B cell (primary cell): ENCODE results near the gene CRMP1. TPM values are rescaled to one million over a fixed set of nuclear protein-coding genes. Genes with fewer than 3 reads are reported as not detected.

ENCODE experiments used
- ATAC-seq: fragments of 200-7000 bp; cut with Tn5 transposase; one replicate; pipeline ENCODE4 v1.10.0; 2021; ENCODE audit warnings: low read depth, mild to moderate bottlenecking, moderate number of reproducible peaks, moderate library complexity
- CTCF ChIA-PET: fragments of 350-600 bp; sonication (Branson Sonifier 250); formaldehyde crosslinking; loops from one replicate; lab custom pipeline; 2021; ENCODE audit warnings: antibody characterized with exemption, inconsistent platforms; lab: Charles Lee
- POLR2A ChIA-PET: fragments of 350-600 bp; sonication (Branson Sonifier 250); formaldehyde crosslinking; loops from one replicate; lab custom pipeline; 2021; ENCODE audit warnings: antibody characterized with exemption; lab: Charles Lee
- DNase-seq: peaks from one replicate; pipeline ENCODE4 v3.0.0; 2013
- H2AFZ ChIP-seq: 2 replicates; pipeline ENCODE4 v1.6.1; 2012; ENCODE audit warnings: mild to moderate bottlenecking, low read depth, low read length; ENCODE audit not compliant: insufficient read depth, poor library complexity, severe bottlenecking
- H3K27ac ChIP-seq, 2 donors: 1 replicate in 1 of 2; 2 replicates in 1 of 2; pipeline ENCODE4 v1.5.1; 2012 to 2013; ENCODE audit warnings: low read length in 2 of 2, mild to moderate bottlenecking in 2 of 2, moderate library complexity in 1 of 2
- H3K27me3 ChIP-seq, 4 experiments: fragments of 200-600 bp in 1 of 4; sonication (generic) in 1 of 4; replicated peaks in 1 of 4; 1 replicate in 2 of 4; 2 replicates in 2 of 4; pipeline versions ENCODE4 v1.6.1 to v1.7.0; 2013 to 2016; ENCODE audit warnings: low read length in 3 of 4, mild to moderate bottlenecking in 2 of 4, mixed read lengths in 1 of 4, moderate library complexity in 1 of 4; ENCODE audit not compliant: insufficient read depth in 4 of 4, control insufficient read depth in 3 of 4; ENCODE audit errors: control extremely low read depth in 1 of 4
- H3K36me3 ChIP-seq, 2 experiments: replicated peaks in 1 of 2; 1 replicate in 1 of 2; 2 replicates in 1 of 2; pipeline versions ENCODE4 v1.6.1 to v1.7.1; 2013; ENCODE audit warnings: low read length in 1 of 2; ENCODE audit not compliant: insufficient read depth in 2 of 2, control insufficient read depth in 1 of 2; ENCODE audit errors: control extremely low read depth in 1 of 2, extremely low read depth in 1 of 2
- H3K4me1 ChIP-seq, 2 donors: fragments of 200-600 bp in 1 of 2; sonication (generic) in 1 of 2; 1 replicate in 1 of 2; 2 replicates in 1 of 2; pipeline versions ENCODE4 v1.5.1 to v1.6.1; 2013 to 2017; ENCODE audit warnings: low read length in 2 of 2; ENCODE audit not compliant: control insufficient read depth in 2 of 2, insufficient read depth in 2 of 2
- H3K4me2 ChIP-seq: replicated peaks from 2 replicates; pipeline ENCODE3; 2012; ENCODE audit warnings: mild to moderate bottlenecking, low read depth, low read length; ENCODE audit not compliant: poor library complexity, severe bottlenecking
- H3K4me3 ChIP-seq, 5 experiments: fragments of 200-600 bp in 1 of 5; sonication (generic) in 1 of 5; 1 replicate in 3 of 5; 2 replicates in 2 of 5; pipeline versions ENCODE4 v1.5.1 to v1.7.0; 2011 to 2016; ENCODE audit warnings: low read length in 4 of 5, mild to moderate bottlenecking in 4 of 5, low read depth in 2 of 5, control low read depth in 1 of 5, moderate library complexity in 1 of 5; ENCODE audit not compliant: insufficient read depth in 1 of 5; ENCODE audit errors: control extremely low read depth in 1 of 5, extremely low read depth in 1 of 5
- H3K79me2 ChIP-seq: fragments of 200-600 bp; sonication (generic); one replicate; pipeline ENCODE4 v1.6.0; 2016; ENCODE audit warnings: low read length; ENCODE audit not compliant: control insufficient read depth, insufficient read depth
- H3K9ac ChIP-seq: fragments of 200-600 bp; sonication (generic); 2 replicates; pipeline ENCODE4 v1.6.1; 2017; ENCODE audit warnings: mild to moderate bottlenecking, low read length, moderate library complexity
- H3K9me3 ChIP-seq, 3 donors: one replicate each; pipeline versions ENCODE4 v1.6.1 to v1.7.1; 2013; ENCODE audit warnings: low read length in 2 of 3; ENCODE audit not compliant: control insufficient read depth in 2 of 3, insufficient read depth in 1 of 3; ENCODE audit errors: control extremely low read depth in 1 of 3
- H4K20me1 ChIP-seq: 2 replicates; pipeline ENCODE4 v1.6.0; 2012; ENCODE audit warnings: mild to moderate bottlenecking, low read length; ENCODE audit not compliant: insufficient read depth, control insufficient read depth, poor library complexity, severe bottlenecking
- H3K27ac Mint-ChIP-seq: one replicate; pipeline ENCODE4 v1.8.0; 2021; ENCODE audit warnings: mixed read lengths
- H3K27me3 Mint-ChIP-seq: one replicate; pipeline ENCODE4 v1.8.0; 2021; ENCODE audit warnings: mixed read lengths
- H3K4me1 Mint-ChIP-seq: one replicate; pipeline ENCODE4 v1.8.0; 2021; ENCODE audit warnings: mixed read lengths
- H3K4me3 Mint-ChIP-seq: one replicate; pipeline ENCODE4 v1.8.0; 2021; ENCODE audit warnings: mixed read lengths
- H3K9me3 Mint-ChIP-seq: one replicate; pipeline ENCODE4 v1.8.0; 2022; ENCODE audit warnings: mixed read lengths; ENCODE audit not compliant: insufficient read depth
- EZH2 ChIP-seq: IDR thresholded peaks from 2 replicates; pipeline ENCODE4 v1.6.1; 2012; ENCODE audit warnings: borderline replicate concordance, low read depth, mild to moderate bottlenecking, moderate library complexity, low read length; ENCODE audit not compliant: insufficient read depth, poor library complexity, severe bottlenecking
- WGBS: methylation state at CpG from one replicate; pipeline ENCODE4 v1.1.5; 2013; ENCODE audit warnings: missing lambda C conversion rate; ENCODE audit not compliant: insufficient coverage; 5-methylcytosine and 5-hydroxymethylcytosine counted together
- intact Hi-C: fragments of 100-400 bp; cut with micrococcal nuclease; formaldehyde crosslinking; loops from one replicate; pipeline ENCODE4 v1.10.0; 2022
- polyA plus RNA-seq: library from polyadenylated mRNA; depleted of rRNA; stranded (reverse); fragments of >200 nt; gene quantifications from 2 replicates; pipeline ENCODE4 v1.2.3, GENCODE V29; 2012
- total RNA-seq, 2 donors: library from RNA; stranded (reverse); fragments of 120-200 nt in 1 of 2; gene quantifications; 1 replicate in 1 of 2; 2 replicates in 1 of 2; pipeline versions ENCODE4 v1.2.3 to v1.2.4, GENCODE V29; 2013 to 2022
- TF ChIP-seq, protein P1 (sequence below): fragments of 200-600 bp; IDR thresholded peaks from one replicate; pipeline ENCODE4 v1.8.0; 2022; ENCODE audit warnings: antibody characterized with exemption, mild to moderate bottlenecking

The CRMP1 gene
- total and polyA plus RNA-seq, 2 donors (not counting 1 experiment from before 2014, with no cell fraction given), result 0.13 TPM; not detected in 1

DNA sequence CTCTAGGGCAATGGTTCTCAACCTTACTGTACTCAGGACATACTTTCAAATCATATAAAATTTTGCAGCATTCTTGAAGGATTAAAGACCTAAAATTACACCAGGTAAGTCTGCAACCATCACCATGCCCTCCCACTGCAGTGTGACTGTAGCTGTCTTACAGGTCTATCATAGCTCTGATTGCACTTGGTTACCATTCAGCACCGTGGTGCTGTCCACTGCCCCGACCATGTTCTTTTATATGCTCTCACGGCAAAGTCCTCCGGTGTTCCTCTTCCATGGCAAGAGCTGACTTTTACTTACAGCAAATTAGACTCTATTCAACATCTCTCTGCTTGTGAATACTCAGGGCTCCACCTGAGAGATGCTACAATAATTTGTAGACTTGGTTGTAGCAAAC is 11.5 kb downstream of the CRMP1 start:
- Mint-ChIP-seq H3K9me3 (no peaks in the 10 kb centered on the region), H3K4me3 (no peak overlapping the region), H3K27me3 (peaks cover 46% of the 10 kb centered on the region), H3K27ac (no peak overlapping the region), H3K4me1 (peaks cover 23% of the 10 kb centered on the region)
- Histone ChIP-seq H3K4me1 (peaks cover 19 to 26% of the 10 kb centered on the region in 2 donors), H3K9ac (no peak overlapping the region), H3K36me3 (no peaks in the 10 kb centered on the region), H3K27ac (no peak overlapping the region), H3K4me2 (no peak overlapping the region), H3K9me3 (peaks cover 0 to 17% (median 0%) of the 10 kb centered on the region in 3 donors), H3K4me3 (no peak overlapping the region), H3K79me2 (no peaks in the 10 kb centered on the region), H4K20me1 (no peaks in the 10 kb centered on the region), H2AFZ (no peak overlapping the region), H3K27me3 (peaks cover 0 to 11% (median 4%) of the 10 kb centered on the region in 4 experiments)
- POLR2A ChIA-PET, result no interaction called here
- TF ChIP-seq EZH2, result no peak
- TF ChIP-seq, protein P1, sequence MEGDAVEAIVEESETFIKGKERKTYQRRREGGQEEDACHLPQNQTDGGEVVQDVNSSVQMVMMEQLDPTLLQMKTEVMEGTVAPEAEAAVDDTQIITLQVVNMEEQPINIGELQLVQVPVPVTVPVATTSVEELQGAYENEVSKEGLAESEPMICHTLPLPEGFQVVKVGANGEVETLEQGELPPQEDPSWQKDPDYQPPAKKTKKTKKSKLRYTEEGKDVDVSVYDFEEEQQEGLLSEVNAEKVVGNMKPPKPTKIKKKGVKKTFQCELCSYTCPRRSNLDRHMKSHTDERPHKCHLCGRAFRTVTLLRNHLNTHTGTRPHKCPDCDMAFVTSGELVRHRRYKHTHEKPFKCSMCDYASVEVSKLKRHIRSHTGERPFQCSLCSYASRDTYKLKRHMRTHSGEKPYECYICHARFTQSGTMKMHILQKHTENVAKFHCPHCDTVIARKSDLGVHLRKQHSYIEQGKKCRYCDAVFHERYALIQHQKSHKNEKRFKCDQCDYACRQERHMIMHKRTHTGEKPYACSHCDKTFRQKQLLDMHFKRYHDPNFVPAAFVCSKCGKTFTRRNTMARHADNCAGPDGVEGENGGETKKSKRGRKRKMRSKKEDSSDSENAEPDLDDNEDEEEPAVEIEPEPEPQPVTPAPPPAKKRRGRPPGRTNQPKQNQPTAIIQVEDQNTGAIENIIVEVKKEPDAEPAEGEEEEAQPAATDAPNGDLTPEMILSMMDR, result no peak
- intact Hi-C loops, result no loop called here
- no peak for ATAC-seq
- DNase-seq, result no peak
- 26% methylated on average over 3 of the region's 4 CpGs for WGBS
- CTCF ChIA-PET, result no interaction called here

DNA sequence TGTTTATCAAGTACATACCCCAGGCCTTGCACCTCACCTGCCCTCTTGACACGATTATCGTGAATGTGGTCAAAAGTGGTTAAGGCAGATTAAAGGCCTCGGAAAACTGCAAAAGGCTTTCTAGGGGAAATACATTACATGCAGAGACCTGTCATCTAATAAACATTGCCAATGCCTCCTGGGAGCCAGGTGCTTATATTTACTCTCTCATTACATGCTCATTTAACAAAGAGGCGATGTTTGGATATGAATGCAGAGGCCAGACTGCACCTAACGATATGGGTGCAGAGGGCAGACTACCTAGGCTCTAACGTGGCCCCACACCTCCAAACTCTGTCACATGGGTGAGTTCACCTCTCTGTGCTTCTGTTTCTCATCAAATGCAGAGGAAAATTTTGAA is 14.5 kb downstream of the CRMP1 start:
- Histone ChIP-seq H3K9ac (no peak overlapping the region), H4K20me1 (no peaks in the 10 kb centered on the region), H3K36me3 (no peaks in the 10 kb centered on the region), H3K4me1 (no peaks in the 10 kb centered on the region), H3K4me3 (no peak overlapping the region), H3K9me3 (peaks cover 0 to 8% (median 0%) of the 10 kb centered on the region in 3 donors), H3K4me2 (no peak overlapping the region), H3K27ac (no peak overlapping the region), H2AFZ (no peak overlapping the region), H3K79me2 (no peaks in the 10 kb centered on the region), H3K27me3 (peaks cover 0 to 6% (median 3%) of the 10 kb centered on the region in 4 experiments)
- WGBS, result 93% methylated on average over 4 of the region's 6 CpGs
- H3K4me3 Mint-ChIP-seq, result no peak overlapping the region
- no peak for TF ChIP-seq EZH2
- TF ChIP-seq, protein P1, result no peak
- H3K27ac Mint-ChIP-seq, result no peak overlapping the region
- DNase-seq (no peak), ATAC-seq (no peak)
- H3K27me3 Mint-ChIP-seq, result peaks cover 37% of the 10 kb centered on the region
- H3K4me1 Mint-ChIP-seq, result no peaks in the 10 kb centered on the region
- ChIA-PET CTCF (no interaction called here), POLR2A (no interaction called here)
- intact Hi-C loops, result no loop called here
- no peaks in the 10 kb centered on the region for H3K9me3 Mint-ChIP-seq
